GM19351 (cell line): Measurements from ENCODE around the gene KYAT1.
"Not testable (repeated sequence)": the region's sequence is repeated elsewhere in the genome, so short reads cannot be mapped to it uniquely, and the experiment has no call there.

Experiments used
- ATAC-seq: cut with Tn5 transposase; IDR thresholded peaks from one replicate; pipeline ENCODE4 v1.9.1; 2021; ENCODE audit warnings: mild to moderate bottlenecking, moderate library complexity; ENCODE audit not compliant: unreplicated experiment

Gene KYAT1

GRCh38 chr9:128886211-128886891, 4.6 kb upstream of the KYAT1 start:
- no peak for ATAC-seq

- no peak for ATAC-seq
These were observed 4.0 kb upstream of the KYAT1 start for GRCh38 chr9:128885798-128886197.

- ATAC-seq: no peak
These were observed 3.6 kb upstream of the KYAT1 start for GRCh38 chr9:128885376-128885775.

GRCh38 chr9:128884164-128884563, 2.4 kb upstream of the KYAT1 start:
- ATAC-seq: no peak

- ATAC-seq: no peak
These were observed 1.2 kb upstream of the KYAT1 start for GRCh38 chr9:128882677-128883603.

- no peak for ATAC-seq
These were observed 3.9 kb downstream of the KYAT1 start for GRCh38 chr9:128877852-128878251.

- not testable (repeated sequence) for ATAC-seq
These were observed 10.8 kb downstream of the KYAT1 start for GRCh38 chr9:128870941-128871265.

- no peak for ATAC-seq
These were observed 11.4 kb downstream of the KYAT1 start for GRCh38 chr9:128870128-128870940.

- ATAC-seq: peak; percentile 47
These were observed 18.1 kb downstream of the KYAT1 start for GRCh38 chr9:128863647-128864046.

- no peak for ATAC-seq
These were observed 19.3 kb downstream of the KYAT1 start for GRCh38 chr9:128862401-128862851.

GRCh38 chr9:128861501-128861900, 20.2 kb downstream of the KYAT1 start:
- ATAC-seq: no peak

GRCh38 chr9:128860937-128861336, 20.8 kb downstream of the KYAT1 start:
- ATAC-seq: no peak

GRCh38 chr9:128858476-128858875, 23.3 kb downstream of the KYAT1 start:
- ATAC-seq: not testable (repeated sequence)

GRCh38 chr9:128854454-128854853, 27.3 kb downstream of the KYAT1 start:
- ATAC-seq: not testable (repeated sequence)

GRCh38 chr9:128852646-128853045, 29.1 kb downstream of the KYAT1 start:
- ATAC-seq: not testable (repeated sequence)

GRCh38 chr9:128851779-128852600, 29.8 kb downstream of the KYAT1 start:
- ATAC-seq: not testable (repeated sequence)

GRCh38 chr9:128851024-128851423, 30.7 kb downstream of the KYAT1 start:
- ATAC-seq: not testable (repeated sequence)

- no peak for ATAC-seq
These were observed 33.9 kb downstream of the KYAT1 start for GRCh38 chr9:128847803-128848202.

- no peak for ATAC-seq
These were observed 35.1 kb downstream of the KYAT1 start for GRCh38 chr9:128846680-128847030.

GRCh38 chr9:128845186-128845931, 36.4 kb downstream of the KYAT1 start:
- no peak for ATAC-seq
